Activated CD4-positive, alpha-beta memory T cell treated with anti-CD3 and anti-CD28 coated beads, Interleukin-2, amount 10 ng/mL, durations not matched to agents 7 days and 5 days (primary cell): ENCODE results near the gene UBE2S. TPM values are rescaled to one million over a fixed set of nuclear protein-coding genes. Genes with fewer than 3 reads are reported as not detected.
"Not testable (repeated sequence)": the region's sequence is repeated elsewhere in the genome, so short reads cannot be mapped to it uniquely, and the experiment has no call there.

Source experiments
- CTCF ChIA-PET: fragments of 350-600 bp; sonication (Branson Sonifier 250); formaldehyde crosslinking; loops from one replicate; lab custom pipeline; 2021; ENCODE audit warnings: antibody characterized with exemption, inconsistent platforms; lab: Charles Lee
- POLR2A ChIA-PET: fragments of 350-600 bp; sonication (Branson Sonifier 250); formaldehyde crosslinking; loops from one replicate; lab custom pipeline; 2021; ENCODE audit warnings: antibody characterized with exemption; lab: Charles Lee
- DNase-seq: peaks from one replicate; pipeline ENCODE4 v3.0.0-alpha.2; 2020
- H3K27ac Mint-ChIP-seq: one replicate; pipeline ENCODE4 v1.8.0; 2021; ENCODE audit warnings: mild to moderate bottlenecking, mixed read lengths
- H3K27me3 Mint-ChIP-seq: one replicate; pipeline ENCODE4 v1.8.0; 2021; ENCODE audit warnings: mixed read lengths
- H3K36me3 Mint-ChIP-seq: one replicate; pipeline ENCODE4 v1.8.0; 2021; ENCODE audit warnings: low read depth, mixed read lengths
- H3K4me1 Mint-ChIP-seq: one replicate; pipeline ENCODE4 v1.8.0; 2021; ENCODE audit warnings: mixed read lengths
- H3K4me3 Mint-ChIP-seq: one replicate; pipeline ENCODE4 v1.8.0; 2021; ENCODE audit warnings: mild to moderate bottlenecking, mixed read lengths
- H3K9me3 Mint-ChIP-seq: one replicate; pipeline ENCODE4 v1.8.0; 2021; ENCODE audit warnings: mixed read lengths
- total RNA-seq, 2 experiments: library from RNA; stranded (reverse); gene quantifications; one replicate each; pipeline ENCODE4 v1.2.3, GENCODE V29; 2021

The UBE2S gene
- 100 to 1,000 TPM; 277 to 284 TPM for total RNA-seq

GRCh38 chr19:55407550-55407799, at the start of gene UBE2S:
Gene UBE2S, minus strand, starts transcription at chr19:55407788. Its CDS starts 199 bp downstream, at chr19:55407589.
- H3K9me3 Mint-ChIP-seq, DNase-seq: not testable (repeated sequence)
- Mint-ChIP-seq H3K4me1 (peaks cover 50% of the 10 kb centered on the region), H3K36me3 (peaks cover 50% of the 10 kb centered on the region), H3K27me3 (peaks cover 14% of the 10 kb centered on the region), H3K27ac (peak within 1 kb of the TSS; percentile 97), H3K4me3 (peak within 1 kb of the TSS; percentile 83)
- ChIA-PET CTCF (interaction anchor here (1.0 to 1.4 kb wide), 4 partner anchors 10 to 266 kb away, joined by 3 to 5 read pairs (median 4); partner anchors contain the start of gene TMEM238), POLR2A (interaction anchor here (0.6 to 12.3 kb wide), 39 partner anchors 9 to 327 kb away, joined by 3 to 224 read pairs (median 4); partner anchors contain the start of genes HSPBP1, ISOC2, KMT5C and PPP1R12C)

- peaks cover 3% of the 10 kb centered on the region for H3K36me3 Mint-ChIP-seq
- no peak overlapping the region for H3K27ac Mint-ChIP-seq
- H3K4me3 Mint-ChIP-seq = no peak overlapping the region
- H3K9me3 Mint-ChIP-seq = no peaks in the 10 kb centered on the region
- peaks cover 18% of the 10 kb centered on the region for H3K4me1 Mint-ChIP-seq
- CTCF ChIA-PET = no interaction called here
- peaks cover 9% of the 10 kb centered on the region for H3K27me3 Mint-ChIP-seq
- no peak for DNase-seq
- POLR2A ChIA-PET = no interaction called here
These were observed 48.8 kb upstream of the UBE2S start for GRCh38 chr19:55456347-55456746.

GRCh38 chr19:55455576-55456235, 48.1 kb upstream of the UBE2S start:
- DNase-seq = no peak
- Mint-ChIP-seq H3K4me3 (no peak overlapping the region), H3K4me1 (peaks cover 12% of the 10 kb centered on the region), H3K27me3 (peaks cover 12% of the 10 kb centered on the region), H3K9me3 (no peaks in the 10 kb centered on the region), H3K36me3 (peaks cover 3% of the 10 kb centered on the region), H3K27ac (no peak overlapping the region)
- CTCF ChIA-PET = no interaction called here
- POLR2A ChIA-PET = no interaction called here

GRCh38 chr19:55454787-55455243, 47.2 kb upstream of the UBE2S start:
- CTCF ChIA-PET = interaction anchor here (0.6 kb wide), 1 partner anchor 128 kb away, joined by 3 read pairs; no protein-coding TSS in a partner anchor
- peaks cover 4% of the 10 kb centered on the region for H3K4me1 Mint-ChIP-seq
- no peaks in the 10 kb centered on the region for H3K9me3 Mint-ChIP-seq
- no peak overlapping the region for H3K27ac Mint-ChIP-seq
- DNase-seq = peak; percentile 62
- H3K4me3 Mint-ChIP-seq = no peak overlapping the region
- peaks cover 17% of the 10 kb centered on the region for H3K27me3 Mint-ChIP-seq
- H3K36me3 Mint-ChIP-seq = peaks cover 3% of the 10 kb centered on the region
- POLR2A ChIA-PET = no interaction called here

- Mint-ChIP-seq H3K9me3 (no peaks in the 10 kb centered on the region), H3K36me3 (peaks cover 3% of the 10 kb centered on the region), H3K27me3 (peaks cover 18% of the 10 kb centered on the region), H3K4me1 (peaks cover 4% of the 10 kb centered on the region), H3K27ac (no peak overlapping the region), H3K4me3 (no peak overlapping the region)
- POLR2A ChIA-PET = interaction anchor here (1.1 to 1.4 kb wide), 2 partner anchors 46 to 67 kb away, joined by 3 read pairs; partner anchors contain the start of gene UBE2S
- CTCF ChIA-PET = interaction anchor here (0.9 to 2.5 kb wide), 7 partner anchors 8 to 313 kb away, joined by 3 to 14 read pairs (median 5); partner anchors contain the start of gene ISOC2
- DNase-seq = no peak
These were observed 46.1 kb upstream of the UBE2S start for GRCh38 chr19:55453511-55454260.

GRCh38 chr19:55452749-55453346, 45.3 kb upstream of the UBE2S start:
- ChIA-PET POLR2A (interaction anchor here (1.1 to 1.4 kb wide), 2 partner anchors 45 to 66 kb away, joined by 3 read pairs; partner anchors contain the start of gene UBE2S), CTCF (interaction anchor here (0.9 to 2.5 kb wide), 7 partner anchors 9 to 312 kb away, joined by 3 to 14 read pairs (median 5); partner anchors contain the start of gene ISOC2)
- DNase-seq = peak; percentile 42
- Mint-ChIP-seq H3K4me1 (peaks cover 4% of the 10 kb centered on the region), H3K4me3 (no peak overlapping the region), H3K36me3 (peaks cover 3% of the 10 kb centered on the region), H3K9me3 (no peaks in the 10 kb centered on the region), H3K27ac (no peak overlapping the region), H3K27me3 (peaks cover 18% of the 10 kb centered on the region)

- H3K36me3 Mint-ChIP-seq = peaks cover 3% of the 10 kb centered on the region
- POLR2A ChIA-PET = no interaction called here
- no peak for DNase-seq
- H3K27ac Mint-ChIP-seq = no peak overlapping the region
- CTCF ChIA-PET = interaction anchor here (1.4 to 2.5 kb wide), 3 partner anchors 10 to 311 kb away, joined by 7 to 14 read pairs (median 7); partner anchors contain the start of gene ISOC2
- no peaks in the 10 kb centered on the region for H3K9me3 Mint-ChIP-seq
- peaks cover 18% of the 10 kb centered on the region for H3K27me3 Mint-ChIP-seq
- H3K4me3 Mint-ChIP-seq = no peak overlapping the region
- peaks cover 4% of the 10 kb centered on the region for H3K4me1 Mint-ChIP-seq
These were observed 44.6 kb upstream of the UBE2S start for GRCh38 chr19:55451965-55452748.

GRCh38 chr19:55451163-55451964, 43.8 kb upstream of the UBE2S start:
- Mint-ChIP-seq H3K4me1 (peaks cover 4% of the 10 kb centered on the region), H3K27ac (no peak overlapping the region), H3K27me3 (peaks cover 18% of the 10 kb centered on the region), H3K4me3 (no peak overlapping the region), H3K36me3 (peaks cover 3% of the 10 kb centered on the region), H3K9me3 (no peaks in the 10 kb centered on the region)
- ChIA-PET POLR2A (no interaction called here), CTCF (no interaction called here)
- no peak for DNase-seq

- Mint-ChIP-seq H3K27me3 (peaks cover 30% of the 10 kb centered on the region), H3K9me3 (no peaks in the 10 kb centered on the region), H3K4me1 (peaks cover 4% of the 10 kb centered on the region), H3K36me3 (no peaks in the 10 kb centered on the region), H3K4me3 (no peak overlapping the region), H3K27ac (no peak overlapping the region)
- DNase-seq = no peak
- POLR2A ChIA-PET = interaction anchor here (1.2 kb wide), 1 partner anchor 42 kb away, joined by 4 read pairs; the partner anchor contains the start of gene UBE2S
- CTCF ChIA-PET = interaction anchor here (0.8 kb wide), 1 partner anchor 54 kb away, joined by 3 read pairs; no protein-coding TSS in a partner anchor
These were observed 41.9 kb upstream of the UBE2S start for GRCh38 chr19:55449469-55449868.

GRCh38 chr19:55448175-55448490, 40.5 kb upstream of the UBE2S start:
- H3K4me1 Mint-ChIP-seq, DNase-seq, POLR2A ChIA-PET, CTCF ChIA-PET, H3K4me3 Mint-ChIP-seq, H3K36me3 Mint-ChIP-seq, H3K27ac Mint-ChIP-seq, H3K9me3 Mint-ChIP-seq: not testable (repeated sequence)
- H3K27me3 Mint-ChIP-seq = peaks cover 40% of the 10 kb centered on the region

GRCh38 chr19:55447421-55448174, 40.0 kb upstream of the UBE2S start:
- Mint-ChIP-seq H3K4me3 (no peak overlapping the region), H3K27me3 (peaks cover 45% of the 10 kb centered on the region), H3K9me3 (no peaks in the 10 kb centered on the region), H3K27ac (no peak overlapping the region), H3K4me1 (peaks cover 2% of the 10 kb centered on the region), H3K36me3 (no peaks in the 10 kb centered on the region)
- no peak for DNase-seq
- ChIA-PET POLR2A (no interaction called here), CTCF (no interaction called here)
